Mucosa of rectum (tissue), 2 donors: ENCODE data around the gene ATAD2B.
A peak's percentile ranks its signal among the peaks of the same experiment; 100 is the strongest.

Source experiments
- H3K27ac ChIP-seq, 2 donors: one replicate each; pipeline ENCODE4 v1.7.0; 2013; ENCODE audit warnings: inconsistent platforms in 2 of 2, low read depth in 2 of 2, low read length in 2 of 2
- H3K27me3 ChIP-seq, 2 donors: one replicate each; pipeline ENCODE4 v1.7.0; 2013; ENCODE audit warnings: low read length in 2 of 2; ENCODE audit not compliant: control insufficient read depth in 2 of 2, insufficient read depth in 2 of 2
- H3K36me3 ChIP-seq, 2 donors: one replicate each; pipeline ENCODE4 v1.7.0; 2013; ENCODE audit warnings: low read length in 2 of 2; ENCODE audit not compliant: control insufficient read depth in 2 of 2, insufficient read depth in 2 of 2
- H3K4me1 ChIP-seq, 2 donors: one replicate each; pipeline ENCODE4 v1.7.0; 2013; ENCODE audit warnings: low read length in 2 of 2, mild to moderate bottlenecking in 1 of 2; ENCODE audit not compliant: control insufficient read depth in 2 of 2, insufficient read depth in 2 of 2
- H3K4me3 ChIP-seq, 2 donors: one replicate each; pipeline ENCODE4 v1.7.0; 2013; ENCODE audit warnings: low read length in 2 of 2
- H3K9ac ChIP-seq, 2 donors: one replicate each; pipeline ENCODE4 v1.7.0; 2013; ENCODE audit warnings: low read length in 2 of 2, low read depth in 1 of 2, mild to moderate bottlenecking in 1 of 2
- H3K9me3 ChIP-seq, 2 donors: one replicate each; pipeline ENCODE4 v1.7.0; 2013; ENCODE audit warnings: low read length in 2 of 2; ENCODE audit not compliant: control insufficient read depth in 2 of 2
- donor health status: healthy.
- donor health status: Normal muscosa, but diverticular disease.

ATAD2B gene

GRCh38 chr2:23912054-23912453, 14.9 kb downstream of the ATAD2B start:
- no peak overlapping the region for H3K27ac ChIP-seq
- H3K36me3 ChIP-seq = no peaks in the 10 kb centered on the region

GRCh38 chr2:23905155-23905554, 21.8 kb downstream of the ATAD2B start:
- no peak overlapping the region for H3K27ac ChIP-seq
- no peaks in the 10 kb centered on the region for H3K36me3 ChIP-seq
- peaks cover 8 to 24% of the 10 kb centered on the region in 2 donors for H3K4me1 ChIP-seq
- H3K4me3 ChIP-seq = no peak overlapping the region
- no peaks in the 10 kb centered on the region for H3K9me3 ChIP-seq
- H3K9ac ChIP-seq = no peak overlapping the region
- no peaks in the 10 kb centered on the region for H3K27me3 ChIP-seq

More at GRCh38 chr2:23912054-23912453, 14.9 kb downstream of the ATAD2B start:
- no peak overlapping the region for H3K4me3 ChIP-seq
- H3K4me1 ChIP-seq = no peaks in the 10 kb centered on the region
- H3K27me3 ChIP-seq = no peaks in the 10 kb centered on the region
- H3K9me3 ChIP-seq = no peaks in the 10 kb centered on the region
- no peak overlapping the region for H3K9ac ChIP-seq

GRCh38 chr2:23904692-23905091, 22.2 kb downstream of the ATAD2B start:
- H3K27ac ChIP-seq = no peak overlapping the region
- H3K4me1 ChIP-seq = peaks cover 8 to 24% of the 10 kb centered on the region in 2 donors
- H3K4me3 ChIP-seq = no peak overlapping the region
- no peak overlapping the region for H3K9ac ChIP-seq
- no peaks in the 10 kb centered on the region for H3K27me3 ChIP-seq
- no peaks in the 10 kb centered on the region for H3K36me3 ChIP-seq
- H3K9me3 ChIP-seq = no peaks in the 10 kb centered on the region

- Histone ChIP-seq H3K9ac (peak overlapping the region in 1 of 2 donors; percentile 5), H3K4me3 (no peak overlapping the region), H3K27ac (no peak overlapping the region), H3K9me3 (no peaks in the 10 kb centered on the region), H3K36me3 (no peaks in the 10 kb centered on the region), H3K27me3 (no peaks in the 10 kb centered on the region), H3K4me1 (peaks cover 8 to 24% of the 10 kb centered on the region in 2 donors)
These were observed 22.7 kb downstream of the ATAD2B start for GRCh38 chr2:23904215-23904614.

GRCh38 chr2:23903034-23903433, 23.9 kb downstream of the ATAD2B start:
- Histone ChIP-seq H3K36me3 (no peaks in the 10 kb centered on the region), H3K4me3 (no peak overlapping the region), H3K27ac (no peak overlapping the region), H3K27me3 (no peaks in the 10 kb centered on the region), H3K4me1 (peaks cover 8 to 24% of the 10 kb centered on the region in 2 donors), H3K9me3 (no peaks in the 10 kb centered on the region), H3K9ac (no peak overlapping the region)

- Histone ChIP-seq H3K4me3 (no peak overlapping the region), H3K27ac (no peak overlapping the region), H3K36me3 (no peaks in the 10 kb centered on the region), H3K9me3 (no peaks in the 10 kb centered on the region), H3K4me1 (peaks cover 8 to 24% of the 10 kb centered on the region in 2 donors), H3K27me3 (no peaks in the 10 kb centered on the region), H3K9ac (no peak overlapping the region)
These were observed 24.7 kb downstream of the ATAD2B start for GRCh38 chr2:23901966-23902846.

GRCh38 chr2:23900541-23901322, 26.2 kb downstream of the ATAD2B start:
- Histone ChIP-seq H3K27ac (peak overlapping the region; percentile 55 to 65), H3K36me3 (no peaks in the 10 kb centered on the region), H3K4me3 (peak overlapping the region in 1 of 2 donors; percentile 22), H3K4me1 (peaks cover 8 to 24% of the 10 kb centered on the region in 2 donors), H3K9ac (no peak overlapping the region), H3K27me3 (no peaks in the 10 kb centered on the region), H3K9me3 (no peaks in the 10 kb centered on the region)

GRCh38 chr2:23900133-23900532, 26.8 kb downstream of the ATAD2B start:
- Histone ChIP-seq H3K9me3 (no peaks in the 10 kb centered on the region), H3K27ac (peak overlapping the region; percentile 55 to 65), H3K36me3 (no peaks in the 10 kb centered on the region), H3K4me1 (peaks cover 8 to 22% of the 10 kb centered on the region in 2 donors), H3K27me3 (no peaks in the 10 kb centered on the region), H3K9ac (no peak overlapping the region), H3K4me3 (no peak overlapping the region)

- H3K4me1 ChIP-seq = no peaks in the 10 kb centered on the region
- H3K36me3 ChIP-seq = peaks cover 34 to 35% of the 10 kb centered on the region in 2 donors
- no peaks in the 10 kb centered on the region for H3K9me3 ChIP-seq
- no peak overlapping the region for H3K9ac ChIP-seq
- no peaks in the 10 kb centered on the region for H3K27me3 ChIP-seq
- H3K4me3 ChIP-seq = no peak overlapping the region
- H3K27ac ChIP-seq = no peak overlapping the region
These were observed 55.7 kb downstream of the ATAD2B start for GRCh38 chr2:23871206-23871605.

- Histone ChIP-seq H3K27me3 (no peaks in the 10 kb centered on the region), H3K9ac (no peak overlapping the region), H3K4me1 (no peaks in the 10 kb centered on the region), H3K27ac (no peak overlapping the region), H3K9me3 (no peaks in the 10 kb centered on the region), H3K4me3 (no peak overlapping the region), H3K36me3 (peaks cover 19 to 22% of the 10 kb centered on the region in 2 donors)
These were observed 59.5 kb downstream of the ATAD2B start for GRCh38 chr2:23867449-23867848.
